Activated effector memory CD4-positive, alpha-beta T cell treated with Interleukin-2 at 50 U/mL for 16 hours (primary cell): ENCODE data around the gene NEFH.
"Not testable (repeated sequence)": the region's sequence is repeated elsewhere in the genome, so short reads cannot be mapped to it uniquely, and the experiment has no call there.

Experiments
- DNase-seq: peaks from one replicate; pipeline ENCODE4 v3.0.0-alpha.2; 2020

NEFH gene

GRCh38 chr22:29469755-29470154 lies 10.3 kb upstream of the NEFH start:
- no peak for DNase-seq

DNA sequence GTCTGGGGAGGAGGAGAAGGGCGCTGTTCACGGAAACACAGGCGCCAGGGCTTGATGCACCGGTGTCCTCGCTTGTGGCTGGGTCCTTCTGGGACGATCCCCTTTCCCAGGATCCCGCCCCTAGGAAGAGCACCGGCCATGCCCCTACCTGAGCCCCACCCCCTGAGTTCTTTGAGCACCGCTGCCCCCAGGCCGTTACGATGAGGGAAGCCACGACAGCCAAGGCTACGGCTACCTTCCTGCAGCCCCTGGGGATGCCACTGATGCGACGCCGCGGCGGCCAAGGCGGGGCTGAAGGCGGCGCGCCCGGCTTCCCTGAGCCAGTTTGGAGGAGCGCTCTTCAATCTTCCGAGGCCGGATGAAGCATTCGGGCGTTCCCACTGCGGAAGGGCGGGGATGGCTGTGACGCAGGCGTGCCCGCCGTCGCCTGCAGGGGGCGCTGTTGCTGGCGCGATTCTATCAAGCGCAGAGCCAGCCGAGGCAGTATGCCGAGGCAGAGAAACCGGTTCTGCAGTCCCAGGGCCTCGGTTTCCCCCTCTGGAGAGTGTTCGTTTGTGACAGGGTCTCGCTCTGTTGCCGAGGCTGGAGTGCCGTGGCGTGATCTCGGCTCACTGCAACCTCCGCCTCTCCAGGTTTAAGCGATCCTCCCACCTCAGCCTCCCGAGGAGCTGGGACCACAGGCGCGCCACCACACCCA lies 9.7 kb upstream of the NEFH start:
- peak; percentile 65 for DNase-seq

DNA sequence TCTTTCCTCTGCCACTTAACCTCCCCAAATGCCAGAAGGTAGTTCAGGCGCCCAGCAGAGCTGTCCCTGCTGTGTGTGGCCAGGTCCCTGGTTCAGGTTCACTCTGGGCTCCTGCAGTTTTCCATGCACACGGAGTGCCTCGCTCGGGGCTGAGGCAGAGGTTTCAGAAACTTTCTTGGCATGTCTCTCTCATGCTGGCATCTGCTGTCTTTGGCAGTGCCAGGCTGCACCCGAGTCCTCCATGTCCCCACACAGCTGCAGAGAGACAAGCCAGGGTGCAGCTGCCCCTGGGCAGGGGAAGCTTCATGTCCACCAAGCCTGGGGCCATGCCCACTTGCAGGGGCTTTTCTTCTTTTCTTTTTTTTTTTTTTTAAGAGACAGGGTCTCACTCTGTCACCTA lies 7.0 kb upstream of the NEFH start:
- DNase-seq = no peak

DNA sequence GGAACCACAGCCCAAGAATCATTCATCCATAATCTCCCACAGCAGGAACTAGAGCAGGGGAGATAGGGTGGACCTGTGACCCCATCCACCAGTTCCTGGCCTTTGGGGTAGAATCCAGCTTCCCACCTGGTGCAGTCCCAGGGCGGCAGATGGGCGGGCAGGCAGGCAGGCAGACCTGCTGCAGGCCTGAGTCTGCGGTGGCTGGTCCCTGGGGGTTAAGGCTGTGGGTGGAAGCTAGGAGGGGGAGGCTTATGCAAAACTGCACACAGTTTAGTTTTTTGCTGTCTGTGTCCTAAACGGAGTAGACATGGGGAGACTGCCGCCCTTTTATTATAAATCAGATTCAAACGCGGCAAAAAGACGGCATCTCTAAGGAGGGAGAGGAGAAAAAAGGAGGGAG lies 4.5 kb upstream of the NEFH start:
- no peak for DNase-seq

GRCh38 chr22:29476116-29476515 lies 3.9 kb upstream of the NEFH start:
- no peak for DNase-seq

- no peak for DNase-seq
Observed at GRCh38 chr22:29477723-29478318, 2.2 kb upstream of the NEFH start.

DNA sequence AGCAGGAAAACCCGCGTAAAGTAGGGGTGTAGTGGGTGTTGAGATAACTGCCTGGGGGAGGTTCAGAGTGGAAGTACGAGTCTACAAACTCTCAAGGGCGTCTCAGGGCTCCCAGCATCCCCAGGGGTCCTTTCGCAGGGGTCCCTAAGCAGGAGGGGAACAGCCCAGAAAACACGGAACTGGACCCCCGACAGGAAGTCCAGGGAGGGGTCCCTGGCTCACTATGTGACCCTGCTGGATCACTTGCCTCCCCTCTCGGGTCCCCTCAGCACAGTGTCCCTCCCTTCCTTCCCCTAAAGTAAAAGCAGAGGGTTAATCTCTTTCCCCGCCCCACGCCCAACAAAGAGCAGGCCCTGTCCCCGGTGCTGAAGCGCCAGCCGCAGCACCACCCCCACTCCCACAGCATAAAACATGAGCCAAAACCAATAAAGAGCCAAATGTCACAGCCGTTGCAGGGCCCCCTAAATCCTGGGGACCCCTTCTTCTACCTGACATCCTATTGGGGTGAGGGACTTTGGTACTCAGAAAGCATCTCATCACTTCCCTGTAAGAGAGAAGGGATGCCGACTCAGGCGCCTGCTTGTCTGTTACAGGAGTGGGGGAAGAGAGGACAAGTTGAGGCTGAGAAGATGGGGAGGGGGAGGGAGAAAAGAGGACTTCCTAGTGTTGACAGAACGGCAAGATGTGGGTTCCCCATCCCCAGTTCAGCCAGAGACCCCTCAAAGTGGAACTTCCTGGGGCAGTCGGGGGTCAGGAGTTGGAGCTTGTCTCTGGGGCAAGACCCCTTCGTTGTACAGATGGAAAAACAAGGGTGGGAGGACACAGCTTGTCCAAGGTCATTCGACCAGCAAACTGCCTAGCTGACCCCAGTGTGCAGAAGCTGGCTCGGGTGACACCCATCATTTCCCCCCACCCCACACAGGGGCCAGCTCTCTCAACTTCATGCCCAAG lies 1.4 kb upstream of the NEFH start:
- DNase-seq = no peak

GRCh38 chr22:29480262-29480511 lies 169 bp downstream of the NEFH start:
- DNase-seq = no peak

- peak; percentile 5 for DNase-seq
Observed at GRCh38 chr22:29480512-29481264, 670 bp downstream of the NEFH start.

DNA sequence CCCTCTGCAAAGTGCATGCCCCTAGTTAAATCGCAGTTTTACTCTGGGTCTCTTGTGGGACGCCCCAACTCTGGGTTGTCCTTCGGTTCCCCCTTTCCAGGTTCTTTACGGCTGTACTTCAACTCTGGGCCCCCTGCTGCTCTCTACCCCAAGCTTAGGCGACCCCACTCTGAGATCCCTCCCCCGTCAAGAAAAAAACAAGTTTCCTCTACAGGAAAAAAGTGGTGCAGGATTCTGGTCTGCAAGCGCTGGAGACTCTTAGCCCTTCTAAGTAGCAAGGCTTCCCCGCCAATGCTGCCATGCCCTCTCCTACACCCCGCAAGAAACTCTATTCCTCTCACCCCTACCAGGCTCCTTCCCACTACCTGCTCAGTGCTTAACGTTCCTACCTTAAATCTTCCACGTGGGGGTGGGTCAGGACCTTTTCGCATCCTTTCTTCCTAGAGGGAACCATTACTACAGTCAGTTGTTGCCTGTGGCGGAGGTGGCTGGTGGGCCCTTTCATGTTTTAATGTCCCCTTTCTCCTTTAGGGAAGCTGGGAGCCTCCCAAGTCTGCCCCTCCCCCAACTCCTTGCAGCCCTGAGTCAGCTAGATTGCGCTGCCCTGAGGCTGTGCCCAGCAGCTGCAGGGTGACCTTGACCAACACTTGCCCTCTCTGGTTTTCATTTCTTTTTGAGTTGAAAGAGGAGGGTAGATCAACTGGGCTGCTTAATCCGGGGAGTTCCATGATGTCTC lies 1.4 kb downstream of the NEFH start:
- DNase-seq = no peak

GRCh38 chr22:29482253-29482652 lies 2.2 kb downstream of the NEFH start:
- DNase-seq = no peak

- no peak for DNase-seq
Observed at GRCh38 chr22:29482726-29483125, 2.7 kb downstream of the NEFH start.

GRCh38 chr22:29483254-29483653 lies 3.2 kb downstream of the NEFH start:
- no peak for DNase-seq

- DNase-seq = no peak
Observed at GRCh38 chr22:29484642-29485041, 4.6 kb downstream of the NEFH start.

DNA sequence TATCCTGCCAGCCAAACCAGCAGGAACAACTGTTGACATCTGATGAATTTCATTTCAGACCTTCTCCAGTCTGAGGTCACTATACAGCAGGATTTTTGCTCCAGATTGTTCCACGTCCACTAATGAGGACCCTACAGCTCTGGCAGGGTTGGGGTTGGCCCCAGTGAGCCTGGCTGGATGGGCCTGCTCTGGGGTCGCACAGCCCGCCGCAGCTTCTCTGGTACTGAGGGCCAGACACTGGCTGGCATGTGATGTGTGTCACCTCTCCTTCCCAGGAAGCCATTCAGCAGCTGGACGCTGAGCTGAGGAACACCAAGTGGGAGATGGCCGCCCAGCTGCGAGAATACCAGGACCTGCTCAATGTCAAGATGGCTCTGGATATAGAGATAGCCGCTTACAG lies 5.4 kb downstream of the NEFH start:
- DNase-seq = no peak

GRCh38 chr22:29487426-29487986 lies 7.5 kb downstream of the NEFH start:
- DNase-seq = no peak

DNA sequence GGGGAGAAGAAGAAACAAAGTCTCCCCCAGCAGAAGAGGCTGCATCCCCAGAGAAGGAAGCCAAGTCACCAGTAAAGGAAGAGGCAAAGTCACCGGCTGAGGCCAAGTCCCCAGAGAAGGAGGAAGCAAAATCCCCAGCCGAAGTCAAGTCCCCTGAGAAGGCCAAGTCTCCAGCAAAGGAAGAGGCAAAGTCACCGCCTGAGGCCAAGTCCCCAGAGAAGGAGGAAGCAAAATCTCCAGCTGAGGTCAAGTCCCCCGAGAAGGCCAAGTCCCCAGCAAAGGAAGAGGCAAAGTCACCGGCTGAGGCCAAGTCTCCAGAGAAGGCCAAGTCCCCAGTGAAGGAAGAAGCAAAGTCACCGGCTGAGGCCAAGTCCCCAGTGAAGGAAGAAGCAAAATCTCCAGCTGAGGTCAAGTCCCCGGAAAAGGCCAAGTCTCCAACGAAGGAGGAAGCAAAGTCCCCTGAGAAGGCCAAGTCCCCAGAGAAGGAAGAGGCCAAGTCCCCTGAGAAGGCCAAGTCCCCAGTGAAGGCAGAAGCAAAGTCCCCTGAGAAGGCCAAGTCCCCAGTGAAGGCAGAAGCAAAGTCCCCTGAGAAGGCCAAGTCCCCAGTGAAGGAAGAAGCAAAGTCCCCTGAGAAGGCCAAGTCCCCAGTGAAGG lies 9.2 kb downstream of the NEFH start:
- DNase-seq = not testable (repeated sequence)

- DNase-seq = no peak
Observed at GRCh38 chr22:29491012-29491411, 11.0 kb downstream of the NEFH start.

- DNase-seq = no peak
Observed at GRCh38 chr22:29493636-29494035, 13.6 kb downstream of the NEFH start.

DNA sequence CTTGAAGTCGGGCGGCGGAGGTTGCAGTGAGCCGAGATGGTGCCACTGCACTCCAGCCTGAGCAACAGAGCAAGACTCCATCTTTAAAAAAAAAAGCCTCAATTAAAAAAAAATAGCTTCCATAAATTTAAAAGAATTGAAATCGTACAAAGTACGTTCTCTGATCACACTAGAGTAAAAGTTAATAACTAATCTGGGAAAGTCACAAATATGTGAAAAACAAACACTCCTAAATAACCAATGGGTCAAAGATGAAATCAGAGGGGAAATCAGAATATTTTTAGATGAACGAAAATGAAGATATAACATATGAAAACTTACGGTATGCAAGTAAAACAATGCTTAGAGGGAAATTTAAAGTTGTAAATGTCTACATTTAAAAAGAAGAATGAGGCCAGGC lies 19.8 kb downstream of the NEFH start:
- DNase-seq = no peak

- no peak for DNase-seq
Observed at GRCh38 chr22:29503811-29504372, 23.9 kb downstream of the NEFH start.
